CD4-positive, alpha-beta T cell (primary cell): ENCODE measurements around the gene TCEA2. TPM values are rescaled to one million over a fixed set of nuclear protein-coding genes. Genes with fewer than 3 reads are reported as not detected.

Experiments used
- ATAC-seq: fragments of 200-7000 bp; cut with Tn5 transposase; one replicate; pipeline ENCODE4 v1.10.0; 2022; ENCODE audit warnings: mild to moderate bottlenecking; ENCODE audit not compliant: poor library complexity
- CTCF ChIA-PET: fragments of 350-600 bp; sonication (Branson Sonifier 250); formaldehyde crosslinking; loops from one replicate; lab custom pipeline; 2021; ENCODE audit warnings: antibody characterized with exemption, inconsistent platforms; lab: Charles Lee
- POLR2A ChIA-PET: fragments of 350-600 bp; sonication (Branson Sonifier 250); formaldehyde crosslinking; loops from one replicate; lab custom pipeline; 2021; ENCODE audit warnings: antibody characterized with exemption, inconsistent platforms; lab: Charles Lee
- DNase-seq, 14 experiments: peaks; one replicate each; pipeline ENCODE4 v3.0.0-alpha.2; 2013 to 2020; ENCODE audit warnings: mixed read lengths in 2 of 14
- H3K27ac ChIP-seq, 2 donors: one replicate each; pipeline versions ENCODE4 v1.5.1 to v1.7.0; 2013; ENCODE audit warnings: low read length in 2 of 2, low read depth in 1 of 2, mild to moderate bottlenecking in 1 of 2
- H3K27me3 ChIP-seq, 2 experiments: 1 replicate in 1 of 2; 2 replicates in 1 of 2; pipeline versions ENCODE4 v1.6.1 to v1.7.0; 2013; ENCODE audit warnings: low read length in 2 of 2, control low read depth in 1 of 2, mild to moderate bottlenecking in 1 of 2, moderate library complexity in 1 of 2; ENCODE audit not compliant: insufficient read depth in 2 of 2, control insufficient read depth in 1 of 2
- H3K36me3 ChIP-seq: one replicate; pipeline ENCODE4 v1.6.1; 2013; ENCODE audit warnings: low read length, control low read depth; ENCODE audit not compliant: insufficient read depth
- H3K4me1 ChIP-seq: one replicate; pipeline ENCODE4 v1.6.1; 2013; ENCODE audit warnings: low read length, control low read depth; ENCODE audit not compliant: insufficient read depth
- H3K4me3 ChIP-seq: one replicate; pipeline ENCODE4 v1.5.1; 2013; ENCODE audit warnings: mild to moderate bottlenecking, low read length, moderate library complexity
- H3K9me3 ChIP-seq, 2 experiments: 1 replicate in 1 of 2; 2 replicates in 1 of 2; pipeline versions ENCODE4 v1.6.1 to v1.7.0; 2013; ENCODE audit warnings: low read length in 2 of 2, mild to moderate bottlenecking in 2 of 2, control low read depth in 1 of 2, moderate library complexity in 1 of 2; ENCODE audit not compliant: control insufficient read depth in 1 of 2, insufficient read depth in 1 of 2
- H3K27ac Mint-ChIP-seq: one replicate; pipeline ENCODE4 v1.8.0; 2020; ENCODE audit warnings: mixed read lengths
- H3K27me3 Mint-ChIP-seq: one replicate; pipeline ENCODE4 v1.8.0; 2021; ENCODE audit warnings: mixed read lengths
- H3K36me3 Mint-ChIP-seq: one replicate; pipeline ENCODE4 v1.8.0; 2021; ENCODE audit warnings: low read depth, mixed read lengths
- H3K4me1 Mint-ChIP-seq: one replicate; pipeline ENCODE4 v1.8.0; 2021; ENCODE audit warnings: low read depth, mixed read lengths
- H3K4me3 Mint-ChIP-seq: one replicate; pipeline ENCODE4 v1.8.0; 2020; ENCODE audit warnings: mild to moderate bottlenecking, mixed read lengths
- H3K9me3 Mint-ChIP-seq: one replicate; pipeline ENCODE4 v1.8.0; 2020; ENCODE audit warnings: mixed read lengths
- CTCF ChIP-seq: fragments of 200-600 bp; IDR thresholded peaks from one replicate; pipeline ENCODE4 v1.8.0; 2022; ENCODE audit warnings: antibody characterized with exemption, mild to moderate bottlenecking
- intact Hi-C, 2 experiments: fragments of 100-400 bp; cut with DNase I in 1 of 2; cut with micrococcal nuclease in 1 of 2; formaldehyde crosslinking; loops; one replicate each; pipeline versions ENCODE4 v1.15.1 to v1.9.0; 2023 to 2025; cut with DNase I, micrococcal nuclease
- total RNA-seq, 174 experiments: library from RNA in 2 of 174; stranded (reverse) in 2 of 174; gene quantifications; one replicate each; pipeline ENCODE4 v1.2.3 and lab custom pipeline; 2021 to 2026

TCEA2 gene
- total RNA-seq, 2 experiments from 2014 or later = 28.4 to 29.9 TPM

GRCh38 chr20:64092258-64093012, 29.4 kb downstream of the TCEA2 start:
- DNase-seq (no peak), ATAC-seq (peak; percentile 39)
- Histone ChIP-seq H3K27ac (no peak overlapping the region), H3K4me1 (peaks cover 4% of the 10 kb centered on the region), H3K36me3 (no peaks in the 10 kb centered on the region), H3K4me3 (no peak overlapping the region), H3K27me3 (no peaks in the 10 kb centered on the region), H3K9me3 (peaks cover 7 to 12% of the 10 kb centered on the region in 2 experiments)
- ChIA-PET CTCF (no interaction called here), POLR2A (no interaction called here)
- intact Hi-C loops = no loop called here
- TF ChIP-seq CTCF = no peak
- no peak overlapping the region for H3K27ac Mint-ChIP-seq
- H3K27me3 Mint-ChIP-seq = no peaks in the 10 kb centered on the region
- H3K4me3 Mint-ChIP-seq = no peak overlapping the region
- H3K4me1 Mint-ChIP-seq = peaks cover 5% of the 10 kb centered on the region
- H3K9me3 Mint-ChIP-seq = no peaks in the 10 kb centered on the region
- no peaks in the 10 kb centered on the region for H3K36me3 Mint-ChIP-seq

DNA sequence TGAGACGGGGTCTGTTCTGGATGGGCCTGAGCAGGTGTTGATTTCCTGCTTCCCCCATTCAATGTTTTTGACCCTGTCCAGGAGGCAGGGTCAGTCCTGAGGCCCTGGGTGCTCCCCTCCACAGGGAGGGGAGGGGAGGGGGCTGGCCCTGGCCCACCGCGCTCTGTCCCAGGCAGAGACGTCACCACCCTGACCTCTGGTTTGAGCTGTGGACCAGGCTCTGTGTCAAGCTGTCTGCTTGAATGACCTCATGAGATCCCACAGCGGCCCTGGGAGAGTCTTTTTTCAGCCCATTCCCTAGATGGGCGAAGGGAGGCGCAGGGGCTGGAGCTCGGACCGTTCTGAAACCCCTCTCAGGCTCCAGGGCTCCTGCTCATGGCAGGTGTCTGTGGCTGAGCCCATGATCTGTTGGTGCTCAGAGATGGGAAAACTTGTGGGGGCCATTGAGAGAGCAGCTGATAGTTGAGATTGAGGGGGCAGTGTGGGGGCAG, 30.1 kb downstream of the TCEA2 start:
- Mint-ChIP-seq H3K4me3 (no peak overlapping the region), H3K4me1 (peaks cover 5% of the 10 kb centered on the region), H3K36me3 (no peaks in the 10 kb centered on the region), H3K9me3 (no peaks in the 10 kb centered on the region), H3K27me3 (no peaks in the 10 kb centered on the region), H3K27ac (no peak overlapping the region)
- no peak for ATAC-seq
- H3K4me3 ChIP-seq = no peak overlapping the region
- ChIA-PET CTCF (no interaction called here), POLR2A (no interaction called here)
- H3K27me3 ChIP-seq = no peaks in the 10 kb centered on the region
- peaks cover under 1 to 6% of the 10 kb centered on the region in 2 experiments for H3K9me3 ChIP-seq
- intact Hi-C loops = no loop called here
- no peak for TF ChIP-seq CTCF
- peaks cover 4% of the 10 kb centered on the region for H3K4me1 ChIP-seq
- no peak for DNase-seq
- peaks cover 2% of the 10 kb centered on the region for H3K36me3 ChIP-seq
- no peak overlapping the region for H3K27ac ChIP-seq

DNA sequence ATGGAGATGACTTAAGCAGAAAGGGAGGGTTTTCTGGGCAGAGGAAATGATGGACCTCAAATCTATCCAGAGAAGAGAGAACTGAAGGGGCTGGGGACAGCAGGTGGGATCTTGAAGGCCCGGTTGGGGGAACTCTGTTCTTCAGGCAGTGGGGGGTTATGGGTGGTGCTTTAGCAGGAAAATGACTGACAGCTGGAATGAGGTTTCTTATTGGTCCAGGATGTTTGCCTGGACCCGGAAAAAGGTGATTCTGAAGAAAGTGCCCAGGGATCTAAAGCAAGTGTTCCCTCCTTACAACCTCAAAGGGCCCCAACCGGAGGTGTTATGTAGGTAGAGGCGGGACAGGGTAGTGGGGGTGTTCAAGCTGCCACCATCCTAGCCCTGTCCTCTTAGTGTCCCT, 32.5 kb downstream of the TCEA2 start:
- Histone ChIP-seq H3K9me3 (no peaks in the 10 kb centered on the region), H3K27ac (no peak overlapping the region), H3K4me3 (no peak overlapping the region), H3K4me1 (peaks cover 12% of the 10 kb centered on the region), H3K27me3 (no peaks in the 10 kb centered on the region), H3K36me3 (peaks cover 6% of the 10 kb centered on the region)
- Mint-ChIP-seq H3K27ac (no peak overlapping the region), H3K4me1 (peaks cover 13% of the 10 kb centered on the region), H3K4me3 (no peak overlapping the region), H3K27me3 (peaks cover 4% of the 10 kb centered on the region), H3K9me3 (no peaks in the 10 kb centered on the region), H3K36me3 (peaks cover 5% of the 10 kb centered on the region)
- no peak for ATAC-seq
- ChIA-PET POLR2A (no interaction called here), CTCF (no interaction called here)
- no peak for TF ChIP-seq CTCF
- no peak for DNase-seq
- intact Hi-C loops = no loop called here
